ENCODE results near the gene SYCE1L.
"Not testable (repeated sequence)": the region's sequence is repeated elsewhere in the genome, so short reads cannot be mapped to it uniquely, and the experiment has no call there.

Gene SYCE1L, protein sequence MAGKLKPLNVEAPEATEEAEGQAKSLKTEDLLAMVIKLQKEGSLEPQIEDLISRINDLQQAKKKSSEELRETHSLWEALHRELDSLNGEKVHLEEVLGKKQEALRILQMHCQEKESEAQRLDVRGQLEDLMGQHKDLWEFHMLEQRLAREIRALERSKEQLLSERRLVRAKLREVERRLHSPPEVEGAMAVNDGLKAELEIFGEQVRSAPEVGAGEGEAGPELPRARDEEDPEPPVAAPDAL

DNA sequence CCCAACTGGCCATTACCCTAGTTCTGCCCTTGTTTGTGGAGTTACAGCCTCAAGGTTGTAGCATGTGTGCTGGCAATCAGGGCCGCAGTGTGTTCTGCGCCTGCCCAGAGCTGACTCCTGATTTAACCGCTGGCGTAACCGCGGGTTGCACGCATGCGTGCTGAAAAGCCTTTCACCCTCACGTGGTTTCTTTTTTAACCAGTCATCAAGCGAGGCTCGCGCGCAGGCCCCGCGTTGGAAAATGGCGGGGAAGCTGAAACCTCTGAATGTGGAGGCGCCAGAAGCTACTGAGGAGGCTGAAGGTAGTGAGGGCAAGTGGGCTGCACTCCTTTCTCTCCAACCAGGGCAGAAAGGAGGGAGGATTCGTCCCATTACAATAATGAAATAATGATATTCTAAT lies at the start of gene SYCE1L:
TSS of gene SYCE1L (plus strand) at position 198 of the 400 bp plus-strand sequence. CDS start at position 242, 44 bp downstream.
- no peak for DNase-seq

DNA sequence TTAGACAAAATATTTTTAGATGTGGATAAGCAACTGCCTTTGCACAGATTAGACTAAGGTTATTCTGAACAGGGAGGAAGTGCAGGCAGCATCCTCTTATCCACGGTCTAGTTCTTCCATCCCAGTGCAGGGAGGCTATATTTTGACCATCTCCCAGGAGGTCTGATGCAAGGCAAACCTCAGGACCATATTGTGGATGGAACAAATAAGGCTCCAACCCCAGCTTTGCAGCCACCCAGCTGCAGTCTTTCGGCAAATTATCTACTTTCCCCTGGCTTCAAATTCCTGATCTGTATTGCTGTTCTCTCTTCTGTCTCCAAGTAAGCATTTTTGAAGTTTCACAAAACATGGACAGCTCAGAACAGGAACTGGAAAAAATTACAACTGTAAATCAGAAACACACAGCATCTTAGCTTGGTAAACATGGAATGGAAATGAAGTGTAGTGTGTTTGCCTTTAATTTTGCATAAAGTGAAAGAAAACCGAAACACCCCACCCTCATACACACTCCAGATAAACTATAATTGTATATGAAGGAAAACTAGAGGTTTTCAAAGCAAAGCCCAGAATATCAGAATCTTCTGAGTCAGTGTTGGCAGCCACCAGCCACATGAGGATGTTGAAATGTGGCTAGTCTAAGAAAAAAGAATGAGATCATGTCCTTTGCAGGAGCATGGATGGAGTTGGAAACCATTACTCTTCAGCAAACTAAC lies 41.7 kb upstream of the SYCE1L start:
- no peak for DNase-seq

- DNase-seq, result no peak
Observed at GRCh38 chr16:77158293-77158692, 40.9 kb upstream of the SYCE1L start.

- no peak for DNase-seq
Observed at GRCh38 chr16:77165006-77165405, 34.2 kb upstream of the SYCE1L start.

DNA sequence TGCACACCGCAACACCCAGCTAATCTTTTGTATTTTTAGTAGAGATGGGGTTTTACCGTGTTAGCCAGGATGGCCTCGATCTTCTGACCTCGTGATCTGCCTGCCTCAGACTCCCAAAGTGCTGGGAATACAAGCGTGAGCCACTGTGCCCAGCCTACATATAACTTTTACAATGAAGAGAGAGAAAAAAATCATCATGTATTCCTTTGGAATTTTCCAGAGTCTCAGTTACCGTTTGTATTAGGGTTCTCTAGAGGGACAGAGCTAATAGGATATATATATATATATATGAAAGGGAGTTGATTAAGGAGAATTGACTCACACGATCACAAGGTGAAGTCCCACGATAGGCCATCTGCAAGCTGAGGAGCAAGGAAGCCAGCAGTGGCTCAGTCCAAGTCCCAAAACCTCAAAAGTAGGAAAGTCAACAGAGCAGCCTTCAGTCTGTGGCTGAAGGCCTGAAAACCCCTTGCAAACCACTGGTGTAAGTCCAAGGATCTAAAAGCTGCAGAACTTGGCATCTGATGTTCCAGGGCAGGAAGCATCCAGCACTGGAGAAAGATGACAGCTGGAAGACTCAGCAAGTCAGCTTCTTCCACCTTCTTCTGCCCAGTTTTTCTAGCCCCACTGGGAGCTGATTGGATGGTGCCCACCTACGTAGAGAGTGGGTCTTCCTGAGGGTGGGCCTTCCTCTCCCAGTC lies 33.5 kb upstream of the SYCE1L start:
- not testable (repeated sequence) for DNase-seq

- DNase-seq, result no peak
Observed at GRCh38 chr16:77166726-77167125, 32.5 kb upstream of the SYCE1L start.

GRCh38 chr16:77168901-77169300 lies 30.3 kb upstream of the SYCE1L start:
- DNase-seq, result no peak

GRCh38 chr16:77169650-77170236 lies 29.5 kb upstream of the SYCE1L start:
- peak; percentile 69 for DNase-seq

DNA sequence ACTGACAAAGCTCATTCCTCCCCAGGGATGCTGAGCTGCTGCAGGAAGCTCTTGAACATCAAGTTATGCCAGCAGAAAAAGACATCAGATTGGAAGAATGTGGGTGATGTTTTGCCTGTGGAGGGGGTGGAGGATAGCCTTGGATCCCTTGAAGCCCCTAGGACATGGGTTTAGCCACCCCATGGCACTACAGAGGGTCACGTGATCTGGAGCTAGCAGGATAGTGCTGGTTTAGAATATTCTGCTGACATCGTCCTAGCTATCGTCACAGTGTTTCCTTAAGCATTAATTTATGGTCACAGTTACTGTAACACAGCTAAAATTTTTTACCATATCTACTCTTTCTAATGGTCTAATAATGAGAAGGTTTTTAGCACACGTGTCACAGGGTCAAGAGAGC lies 28.4 kb upstream of the SYCE1L start:
- DNase-seq, result no peak

DNA sequence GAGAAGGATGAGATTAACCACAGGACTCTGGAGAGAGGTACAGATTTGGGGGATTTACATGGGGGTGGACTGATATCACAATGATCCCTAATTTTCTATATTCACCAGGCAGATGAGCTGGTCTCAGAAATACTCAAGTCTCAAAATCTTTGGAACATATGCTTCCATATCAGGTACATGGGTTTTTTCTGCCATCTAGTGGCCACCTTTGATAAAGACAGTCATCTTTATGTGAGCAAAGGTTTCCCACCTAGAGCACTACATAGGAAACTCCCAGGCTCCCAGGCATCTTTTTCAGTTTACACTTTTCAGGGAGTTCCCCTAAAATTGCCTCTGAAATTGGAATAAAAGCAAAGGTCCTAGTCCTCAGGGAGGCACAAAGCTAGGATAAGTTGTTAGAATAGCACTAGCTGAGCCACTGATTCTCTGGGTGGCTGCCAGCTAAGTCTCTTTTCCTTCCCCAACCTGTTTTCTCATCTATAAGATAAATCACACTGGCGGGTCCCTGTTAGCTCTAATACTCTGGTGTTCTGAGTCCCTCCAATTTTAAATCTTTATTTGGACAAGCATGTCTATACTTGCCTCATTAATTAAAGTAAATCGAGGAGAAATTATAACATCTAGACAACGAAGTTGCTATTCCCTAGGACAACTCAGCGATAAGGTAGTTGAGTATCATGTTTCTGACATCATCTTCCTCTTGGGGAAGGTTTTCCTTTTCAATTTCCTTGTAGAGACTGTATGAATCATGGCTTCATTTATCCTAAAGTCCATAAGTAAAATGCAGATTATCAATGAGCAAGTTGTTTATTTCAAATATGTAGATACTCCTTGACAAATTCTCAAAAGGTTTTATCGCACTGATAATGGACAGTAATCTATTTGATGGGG lies 27.2 kb upstream of the SYCE1L start:
- peak; percentile 75 for DNase-seq

- DNase-seq, result no peak
Observed at GRCh38 chr16:77172951-77173350, 26.3 kb upstream of the SYCE1L start.

DNA sequence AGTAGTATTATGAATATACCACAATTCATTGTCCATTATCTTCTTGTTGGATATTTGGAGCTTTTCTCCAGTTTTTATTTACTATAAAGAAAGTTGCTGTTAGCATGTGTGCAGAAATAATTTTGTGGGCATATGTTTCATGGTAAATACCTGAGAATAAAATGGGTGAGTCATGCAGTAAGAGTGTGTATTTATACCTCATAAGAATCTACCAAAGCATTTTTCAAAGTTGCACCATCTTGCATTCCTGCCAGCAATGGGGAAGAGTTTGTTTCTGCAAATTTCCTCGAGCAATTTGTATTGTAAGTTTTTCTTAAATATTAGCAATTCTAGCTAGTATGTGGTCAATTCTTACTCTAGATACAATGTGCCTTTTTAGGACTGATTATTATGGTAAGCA lies 16.1 kb upstream of the SYCE1L start:
- no peak for DNase-seq

DNA sequence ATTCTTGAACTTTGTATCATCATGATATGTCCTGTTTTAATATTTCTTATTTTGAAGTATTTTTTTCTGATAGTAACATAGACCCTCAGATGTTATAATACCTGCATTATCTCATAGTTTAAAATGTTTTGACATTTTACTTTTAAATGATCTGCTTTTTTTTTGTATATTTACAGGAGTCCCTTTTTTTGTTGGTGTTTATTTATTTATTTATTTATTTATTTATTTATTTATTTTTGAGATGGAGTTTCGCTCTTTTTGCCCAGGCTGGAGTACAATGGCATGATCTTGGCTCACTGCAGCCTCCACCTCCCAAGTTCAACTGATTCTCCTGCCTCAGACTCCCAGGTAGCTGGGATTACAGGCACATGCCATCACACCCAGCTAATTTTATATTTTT lies 12.9 kb upstream of the SYCE1L start:
- not testable (repeated sequence) for DNase-seq

- no peak for DNase-seq
Observed at GRCh38 chr16:77190190-77190477, 9.1 kb upstream of the SYCE1L start.

DNA sequence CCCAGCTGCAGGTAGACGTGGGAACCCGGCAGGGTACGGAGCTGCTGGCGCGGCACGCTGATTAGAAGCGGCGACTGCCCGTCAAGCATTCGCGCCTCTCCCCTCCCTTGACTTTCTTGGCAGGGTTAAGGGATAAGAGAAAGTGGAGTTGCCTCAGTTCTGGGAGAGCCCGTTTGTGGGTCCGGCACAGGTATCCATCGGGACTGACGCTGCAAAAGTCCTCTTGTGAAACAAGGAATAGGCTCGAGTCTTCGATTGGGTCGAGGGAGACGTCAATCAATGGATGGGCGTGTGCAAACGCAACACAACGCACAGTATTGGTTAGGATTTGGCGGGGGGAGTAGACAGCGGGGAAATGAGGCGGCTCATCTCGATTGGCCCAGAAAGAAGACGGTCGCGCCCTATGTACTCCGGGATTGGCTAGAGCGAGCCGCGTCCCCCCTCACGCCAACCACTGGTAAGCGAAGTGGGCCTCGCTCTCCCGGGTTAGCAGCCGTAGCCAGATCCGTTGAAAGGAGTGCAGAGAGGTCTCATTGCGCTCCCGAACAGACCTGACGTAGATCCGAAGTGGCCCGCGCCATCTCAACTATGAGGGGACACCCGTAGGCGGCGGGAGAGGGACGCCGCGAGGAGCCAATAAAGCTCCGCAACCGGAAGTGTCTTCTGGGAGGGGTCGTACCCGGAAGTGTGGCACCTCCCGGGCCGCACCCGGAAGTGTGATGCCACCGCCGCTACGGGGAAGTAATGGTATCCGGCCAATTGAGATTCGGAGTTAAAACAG lies 8.5 kb upstream of the SYCE1L start, which contains the start of gene MON1B:
TSS of gene MON1B (plus strand) at position 713 of the 781 bp plus-strand sequence. CDS start 296 bp downstream, outside the sequence.
- DNase-seq, result peak; percentile 99

DNA sequence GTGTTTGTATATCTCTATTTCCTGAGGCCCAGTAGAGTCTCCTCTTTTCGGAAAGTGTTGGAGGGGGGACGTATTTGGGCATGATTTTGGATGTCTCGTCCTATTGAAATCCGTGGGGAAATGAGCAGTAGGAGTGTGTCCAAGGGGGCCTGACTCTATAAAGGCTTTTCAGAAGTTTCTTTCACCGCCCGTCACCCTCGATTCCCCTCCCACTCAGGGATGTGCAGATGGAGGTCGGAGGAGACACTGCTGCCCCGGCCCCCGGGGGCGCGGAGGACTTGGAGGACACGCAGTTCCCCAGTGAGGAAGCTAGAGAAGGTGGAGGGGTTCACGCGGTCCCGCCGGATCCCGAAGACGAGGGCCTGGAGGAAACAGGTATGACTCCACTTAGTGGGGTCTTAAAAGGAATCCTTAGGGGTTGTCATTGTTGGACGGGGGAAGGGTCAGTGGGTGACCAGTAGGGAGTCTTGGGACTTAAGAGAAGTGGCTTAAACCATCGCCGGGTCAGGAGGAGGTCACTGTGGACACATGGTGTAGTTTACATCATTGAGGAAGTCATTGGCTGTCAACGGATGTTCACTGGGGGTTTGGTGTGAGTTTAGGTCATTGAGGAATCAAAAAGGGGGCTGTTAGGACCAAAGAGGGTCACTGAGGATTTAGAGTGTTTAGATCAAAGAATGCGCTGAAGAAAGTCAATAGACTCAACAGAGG lies 7.8 kb upstream of the SYCE1L start:
- peak; percentile 66 for DNase-seq

GRCh38 chr16:77193377-77193776 lies 5.8 kb upstream of the SYCE1L start:
- no peak for DNase-seq

- no peak for DNase-seq
Observed at GRCh38 chr16:77194295-77195231, 4.6 kb upstream of the SYCE1L start.

DNA sequence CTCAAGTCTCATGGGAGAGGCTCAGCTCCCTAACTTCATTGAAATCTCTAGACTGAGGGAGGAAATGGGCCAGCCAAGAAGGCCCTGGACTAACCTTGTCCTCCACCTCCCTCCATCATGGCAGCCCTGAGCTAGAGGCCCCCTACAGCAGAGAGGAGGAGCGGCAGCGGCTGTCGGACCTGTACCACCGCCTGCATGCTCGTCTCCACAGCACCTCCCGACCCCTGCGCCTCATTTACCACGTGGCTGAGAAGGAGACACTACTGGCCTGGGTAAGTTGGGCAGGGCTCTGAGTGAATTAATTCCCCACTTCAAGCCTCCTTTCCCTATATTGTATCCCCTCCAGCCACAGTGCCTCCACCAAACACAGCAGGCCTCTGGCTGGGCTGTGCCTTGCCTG lies 3.8 kb upstream of the SYCE1L start:
- DNase-seq, result no peak

DNA sequence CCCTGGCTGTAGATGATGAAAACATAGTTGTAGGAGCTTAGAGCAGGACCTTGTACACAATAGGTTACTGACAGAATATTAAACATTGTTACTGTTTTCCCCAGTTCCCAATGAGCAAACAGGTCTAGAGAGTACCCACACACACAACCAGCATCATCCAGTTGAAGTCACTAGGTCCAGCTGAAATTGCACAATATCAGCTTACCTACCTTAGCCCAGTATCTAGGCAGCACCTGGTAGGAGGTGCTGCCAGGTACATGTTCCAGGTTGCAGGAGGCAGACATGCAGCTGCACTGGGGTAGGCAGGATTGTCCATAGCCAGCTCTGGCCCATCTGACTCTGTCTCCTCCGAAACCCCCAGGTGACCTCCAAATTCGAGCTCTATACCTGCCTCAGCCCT lies 1.5 kb upstream of the SYCE1L start:
- no peak for DNase-seq
